Measurements from ENCODE around the gene FRG2.
"Not testable (repeated sequence)": the region's sequence is repeated elsewhere in the genome, so short reads cannot be mapped to it uniquely, and the experiment has no call there.

FRG2 gene

DNA sequence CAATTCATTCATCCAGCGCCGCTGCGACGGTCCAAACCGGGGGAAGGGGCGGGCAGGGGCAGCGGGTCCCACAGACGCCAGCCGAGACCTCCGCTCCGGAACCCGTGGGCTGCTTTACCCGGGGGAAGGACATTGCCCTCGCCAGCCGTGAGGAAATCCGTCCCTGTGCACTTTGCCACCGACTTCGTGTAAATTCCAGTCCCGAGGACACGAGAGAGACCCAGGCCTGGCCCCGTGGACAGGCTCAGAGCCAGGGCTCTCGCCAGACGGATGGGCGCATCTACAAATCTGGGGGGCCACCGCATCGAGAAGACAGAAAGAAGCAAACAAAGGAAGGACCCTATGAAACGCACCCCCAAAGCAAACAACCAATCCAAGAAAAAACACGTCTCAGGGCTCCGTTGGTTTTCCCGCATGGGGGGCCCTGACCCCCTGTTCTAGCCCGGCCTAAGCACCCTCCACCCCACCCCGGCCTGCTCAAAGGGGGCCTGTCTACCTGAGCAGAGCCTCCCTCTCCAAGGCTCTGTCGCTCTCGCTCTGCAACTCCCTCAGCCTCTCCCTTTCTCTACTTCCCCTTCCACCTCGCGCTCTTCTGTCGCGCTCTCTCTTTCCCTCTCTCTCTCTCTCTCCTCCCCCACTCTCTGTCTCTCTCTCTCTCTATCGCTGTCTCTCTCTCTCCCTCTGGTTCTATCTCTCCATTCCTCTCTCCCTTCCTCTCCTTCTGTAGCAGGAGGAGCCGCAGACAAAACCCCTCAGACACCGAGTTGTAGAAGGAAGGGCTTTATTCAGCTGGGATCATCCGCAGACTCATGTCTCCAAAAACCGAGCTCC lies 11.3 kb downstream of the FRG2 start:
- no peak for DNase-seq

DNA sequence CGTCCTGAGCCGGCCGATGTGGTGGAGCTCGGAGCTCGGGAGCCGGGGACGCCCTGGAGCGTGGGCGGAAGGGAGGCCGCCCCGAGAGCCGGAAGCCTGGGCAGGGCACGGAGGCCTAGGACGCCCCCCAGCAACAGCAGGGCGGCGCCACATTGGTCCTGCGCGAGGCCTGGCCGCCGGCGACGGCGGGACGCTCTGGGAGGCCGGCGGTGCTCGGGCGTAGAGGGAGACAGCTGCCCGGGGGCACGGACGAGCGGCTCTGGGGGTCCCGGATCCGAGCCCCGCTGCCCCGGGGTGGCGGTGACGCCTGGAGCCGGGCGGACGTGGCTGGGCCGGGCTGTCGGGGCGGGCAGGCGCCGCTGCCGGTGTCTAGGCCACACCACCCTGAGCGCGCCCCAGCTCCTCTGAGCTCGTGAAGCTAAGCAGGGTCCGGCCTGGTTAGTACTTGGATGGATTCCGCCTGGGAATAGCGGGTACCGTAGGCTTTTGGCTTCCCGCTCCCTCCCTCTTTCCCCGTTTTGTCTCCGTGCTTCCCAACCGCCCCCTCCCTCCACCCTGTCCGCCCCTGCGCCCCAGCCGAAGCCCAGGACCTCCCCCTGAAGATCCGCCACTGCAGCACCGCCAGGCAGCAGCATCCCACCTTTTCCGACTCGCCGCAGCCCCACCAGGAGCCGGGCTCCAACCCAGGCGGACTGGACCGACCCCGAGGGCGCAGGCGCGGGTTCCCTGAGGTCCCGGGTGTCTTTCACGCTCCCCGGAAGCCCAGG lies 12.1 kb downstream of the FRG2 start:
- no peak for DNase-seq

DNA sequence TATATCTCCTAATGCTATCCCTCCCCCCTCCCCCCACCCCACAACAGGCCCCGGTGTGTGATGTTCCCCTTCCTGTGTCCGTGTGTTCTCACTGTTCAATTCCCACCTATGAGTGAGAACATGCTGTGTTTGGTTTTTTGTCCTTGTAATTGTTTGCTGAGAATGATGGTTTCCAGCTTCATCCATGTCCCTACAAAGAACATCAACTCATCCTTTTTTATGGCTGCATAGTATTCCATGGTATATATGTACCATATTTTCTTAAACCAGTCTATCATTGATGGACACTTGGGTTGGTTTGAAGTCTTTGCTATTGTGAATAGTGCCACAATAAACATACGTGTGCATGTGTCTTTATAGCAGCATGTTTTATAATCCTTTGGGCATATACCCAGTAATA lies 37.1 kb downstream of the FRG2 start:
- DNase-seq: not testable (repeated sequence)

- DNase-seq: no peak
Measured at GRCh38 chr4:189988877-189989431, 38.1 kb downstream of the FRG2 start.

DNA sequence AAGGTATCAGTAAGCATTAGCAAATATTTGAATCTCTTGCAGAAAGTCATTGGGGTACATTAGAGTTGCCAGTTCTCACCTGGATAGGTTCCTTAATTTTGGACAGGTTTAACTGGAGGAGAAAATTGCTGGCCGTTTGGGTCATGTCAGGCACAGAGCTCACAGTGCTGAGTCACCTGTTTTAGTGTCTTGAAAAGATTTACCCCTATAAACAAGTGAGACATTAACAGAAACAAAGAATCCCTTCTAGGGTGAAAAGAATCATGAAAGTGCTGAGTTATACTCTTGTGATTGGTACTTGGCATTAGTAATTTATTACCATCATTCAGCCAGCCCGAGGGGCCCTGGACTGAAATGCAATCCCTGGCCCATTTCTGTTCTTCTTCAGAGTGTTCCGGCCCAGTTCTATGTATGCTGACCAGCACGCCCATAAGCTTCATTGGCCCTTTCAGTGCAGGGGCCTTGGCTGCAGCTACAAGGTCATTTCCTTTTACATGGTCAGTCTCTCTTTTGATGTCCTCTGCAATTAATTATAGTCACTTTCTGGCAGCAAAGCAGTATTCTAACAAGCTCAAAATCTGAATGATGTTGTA lies 41.3 kb downstream of the FRG2 start:
- not testable (repeated sequence) for DNase-seq

- not testable (repeated sequence) for DNase-seq
Measured at GRCh38 chr4:189984661-189985060, 42.4 kb downstream of the FRG2 start.

GRCh38 chr4:189983916-189984526 lies 43.0 kb downstream of the FRG2 start:
- DNase-seq: not testable (repeated sequence)

- DNase-seq: no peak
Measured at GRCh38 chr4:189981970-189982369, 45.1 kb downstream of the FRG2 start.

- DNase-seq: not testable (repeated sequence)
Measured at GRCh38 chr4:189980292-189980691, 46.8 kb downstream of the FRG2 start.

- DNase-seq: no peak
Measured at GRCh38 chr4:189979196-189980047, 47.6 kb downstream of the FRG2 start.

Measured in activated CD8-positive, alpha-beta memory T cell treated with anti-CD3 and anti-CD28 coated beads, Interleukin-2, amount 50 U/mL, for 4 hours (primary cell).